ENCODE data around the gene KIF26B.

KIF26B gene

DNA sequence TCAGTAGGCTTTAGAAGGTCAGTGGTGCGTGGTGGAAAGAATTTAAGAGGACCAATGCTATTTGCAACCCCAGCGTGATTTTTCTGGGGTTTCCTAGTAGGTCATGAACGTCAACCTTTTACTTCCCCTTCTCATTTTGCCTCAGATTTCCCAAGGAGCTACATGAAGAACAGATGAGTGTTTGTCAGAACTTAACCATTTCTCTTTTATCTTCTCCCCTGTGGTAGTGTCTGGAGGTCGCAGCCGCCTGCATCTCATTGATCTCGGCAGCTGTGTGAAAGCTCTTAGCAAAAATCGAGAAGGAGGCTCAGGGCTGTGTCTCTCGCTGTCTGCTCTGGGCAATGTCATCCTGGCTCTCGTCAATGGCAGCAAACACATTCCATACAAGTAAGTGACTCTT lies 491.1 kb downstream of the KIF26B start:
- no peak overlapping the region for H2AFZ ChIP-seq (ENCODE audit: low read depth, low read length, severe bottlenecking)
- H3K27ac ChIP-seq (ENCODE audit: low read depth, low read length): no peak overlapping the region
- H3K4me2 ChIP-seq (ENCODE audit: low read depth, low read length, poor library complexity, severe bottlenecking): no peak overlapping the region
- no peaks in the 10 kb centered on the region for H3K9me2 ChIP-seq (replicated peaks; ENCODE audit: insufficient read depth, low read length)
- H3K9me3 ChIP-seq (ENCODE audit: insufficient read depth, low read length): peaks cover 11% of the 10 kb centered on the region
- TF ChIP-seq, protein P1, sequence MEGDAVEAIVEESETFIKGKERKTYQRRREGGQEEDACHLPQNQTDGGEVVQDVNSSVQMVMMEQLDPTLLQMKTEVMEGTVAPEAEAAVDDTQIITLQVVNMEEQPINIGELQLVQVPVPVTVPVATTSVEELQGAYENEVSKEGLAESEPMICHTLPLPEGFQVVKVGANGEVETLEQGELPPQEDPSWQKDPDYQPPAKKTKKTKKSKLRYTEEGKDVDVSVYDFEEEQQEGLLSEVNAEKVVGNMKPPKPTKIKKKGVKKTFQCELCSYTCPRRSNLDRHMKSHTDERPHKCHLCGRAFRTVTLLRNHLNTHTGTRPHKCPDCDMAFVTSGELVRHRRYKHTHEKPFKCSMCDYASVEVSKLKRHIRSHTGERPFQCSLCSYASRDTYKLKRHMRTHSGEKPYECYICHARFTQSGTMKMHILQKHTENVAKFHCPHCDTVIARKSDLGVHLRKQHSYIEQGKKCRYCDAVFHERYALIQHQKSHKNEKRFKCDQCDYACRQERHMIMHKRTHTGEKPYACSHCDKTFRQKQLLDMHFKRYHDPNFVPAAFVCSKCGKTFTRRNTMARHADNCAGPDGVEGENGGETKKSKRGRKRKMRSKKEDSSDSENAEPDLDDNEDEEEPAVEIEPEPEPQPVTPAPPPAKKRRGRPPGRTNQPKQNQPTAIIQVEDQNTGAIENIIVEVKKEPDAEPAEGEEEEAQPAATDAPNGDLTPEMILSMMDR (IDR thresholded peaks at IDR 0.05; ENCODE audit: insufficient read depth, low read length, poor library complexity, severe bottlenecking): no peak
- no peaks in the 10 kb centered on the region for H3K27me3 ChIP-seq (ENCODE audit: low read length)
- H4K20me1 ChIP-seq (ENCODE audit: low read depth, low read length): no peaks in the 10 kb centered on the region
- H3K9ac ChIP-seq (ENCODE audit: low read length): no peak overlapping the region
- no peak overlapping the region for H3K4me3 ChIP-seq (ENCODE audit: insufficient read depth, low read length, poor library complexity, severe bottlenecking)
- no peaks in the 10 kb centered on the region for H3F3A ChIP-seq (ENCODE audit: insufficient read depth)
- no peaks in the 10 kb centered on the region for H3K36me3 ChIP-seq (ENCODE audit: low read length)
- H3K79me2 ChIP-seq (ENCODE audit: insufficient read depth, low read length): no peaks in the 10 kb centered on the region

DNA sequence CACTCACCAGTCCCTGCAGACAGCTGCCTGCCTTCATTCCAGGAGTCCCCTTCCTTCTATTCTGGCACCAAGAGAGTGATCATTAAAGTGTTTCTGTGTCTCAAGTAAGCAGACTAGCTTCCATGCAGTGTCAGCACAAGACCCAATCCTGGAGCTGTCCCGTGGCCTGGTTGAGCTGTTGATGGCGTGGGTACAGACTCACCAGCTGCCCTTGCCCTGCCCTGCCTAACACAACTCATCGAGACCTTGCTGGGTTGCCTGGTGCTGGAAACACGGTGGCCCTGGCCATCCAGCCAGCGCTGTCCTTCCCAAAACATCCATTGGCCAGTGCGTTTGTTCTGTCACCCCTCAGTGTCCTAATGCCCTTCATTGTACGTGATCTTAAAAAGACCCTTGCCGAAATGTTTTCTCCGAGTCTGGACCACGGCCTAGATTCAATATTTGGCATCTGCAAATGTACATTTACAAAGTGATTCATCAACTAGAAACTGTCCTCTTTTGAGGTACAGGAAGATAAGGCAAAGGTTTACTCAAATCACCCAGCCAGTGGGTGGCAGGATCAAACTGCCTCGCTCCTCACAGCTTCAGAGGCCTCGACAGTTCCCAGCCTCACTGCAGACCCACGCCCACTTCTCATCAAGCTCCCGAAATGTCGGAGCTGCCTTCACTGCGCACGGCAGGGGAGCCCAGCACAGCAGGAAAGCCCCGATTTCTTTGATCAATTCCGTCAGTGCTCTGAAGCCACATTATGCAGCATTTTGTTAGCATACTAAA lies 494.2 kb downstream of the KIF26B start:
- H3K9ac ChIP-seq (ENCODE audit: low read length): no peak overlapping the region
- no peak overlapping the region for H3K4me2 ChIP-seq (ENCODE audit: low read depth, low read length, poor library complexity, severe bottlenecking)
- H3F3A ChIP-seq (ENCODE audit: insufficient read depth): no peaks in the 10 kb centered on the region
- no peak overlapping the region for H2AFZ ChIP-seq (ENCODE audit: low read depth, low read length, severe bottlenecking)
- H3K79me2 ChIP-seq (ENCODE audit: insufficient read depth, low read length): no peaks in the 10 kb centered on the region
- no peak overlapping the region for H3K4me3 ChIP-seq (ENCODE audit: insufficient read depth, low read length, poor library complexity, severe bottlenecking)
- H4K20me1 ChIP-seq (ENCODE audit: low read depth, low read length): no peaks in the 10 kb centered on the region
- no peaks in the 10 kb centered on the region for H3K9me3 ChIP-seq (ENCODE audit: insufficient read depth, low read length)
- H3K9me2 ChIP-seq (replicated peaks; ENCODE audit: insufficient read depth, low read length): no peaks in the 10 kb centered on the region
- H3K27me3 ChIP-seq (ENCODE audit: low read length): no peaks in the 10 kb centered on the region
- TF ChIP-seq EZH2phosphoT487 (conservative IDR thresholded peaks at IDR 0.05; ENCODE audit: low read length): no peak
- TF ChIP-seq, protein P1 (IDR thresholded peaks at IDR 0.05; ENCODE audit: insufficient read depth, low read length, poor library complexity, severe bottlenecking): no peak
- no peaks in the 10 kb centered on the region for H3K36me3 ChIP-seq (ENCODE audit: low read length)
- no peak overlapping the region for H3K27ac ChIP-seq (ENCODE audit: low read depth, low read length)

DNA sequence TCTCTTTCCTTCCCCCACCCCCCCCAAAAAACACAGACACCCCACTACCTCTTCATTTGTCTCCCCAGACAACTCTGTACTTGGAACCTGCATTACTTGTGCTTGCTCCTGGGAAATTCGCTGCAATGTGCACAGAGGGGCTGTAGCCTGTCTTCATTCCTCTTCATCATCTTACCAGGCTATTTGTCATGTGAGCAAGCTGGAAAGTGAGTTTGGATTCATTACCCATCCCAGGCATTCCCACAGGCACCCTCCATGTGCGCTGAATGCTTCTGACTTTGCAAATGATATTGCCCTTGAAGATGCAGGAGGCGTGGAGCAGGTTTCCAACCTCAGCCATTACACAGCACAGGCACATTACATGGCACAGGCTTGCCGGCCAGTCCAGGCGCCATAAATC lies 494.9 kb downstream of the KIF26B start:
- Histone ChIP-seq H4K20me1 (ENCODE audit: low read depth, low read length) (no peaks in the 10 kb centered on the region), H3K36me3 (ENCODE audit: low read length) (no peaks in the 10 kb centered on the region)
- TF ChIP-seq, protein P1 (IDR thresholded peaks at IDR 0.05; ENCODE audit: insufficient read depth, low read length, poor library complexity, severe bottlenecking): no peak
- TF ChIP-seq EZH2phosphoT487 (conservative IDR thresholded peaks at IDR 0.05; ENCODE audit: low read length): no peak

More for the DNA sequence above, 494.9 kb downstream of the KIF26B start:
- Histone ChIP-seq H3K9me2 (replicated peaks; ENCODE audit: insufficient read depth, low read length) (no peaks in the 10 kb centered on the region), H3K9ac (ENCODE audit: low read length) (no peak overlapping the region), H3F3A (ENCODE audit: insufficient read depth) (no peaks in the 10 kb centered on the region), H3K79me2 (ENCODE audit: insufficient read depth, low read length) (no peaks in the 10 kb centered on the region), H2AFZ (ENCODE audit: low read depth, low read length, severe bottlenecking) (no peak overlapping the region), H3K9me3 (ENCODE audit: insufficient read depth, low read length) (no peaks in the 10 kb centered on the region), H3K27me3 (ENCODE audit: low read length) (no peaks in the 10 kb centered on the region), H3K4me2 (ENCODE audit: low read depth, low read length, poor library complexity, severe bottlenecking) (no peak overlapping the region), H3K27ac (ENCODE audit: low read depth, low read length) (no peak overlapping the region), H3K4me3 (ENCODE audit: insufficient read depth, low read length, poor library complexity, severe bottlenecking) (no peak overlapping the region)

Measured in SU-DHL-6 (cell line).